Measurements from ENCODE around the gene CBLC. TPM values are rescaled to one million over a fixed set of nuclear protein-coding genes. Genes with fewer than 3 reads are reported as not detected.

The CBLC gene
- total RNA-seq, 1 donor from 2014 or later: not detected

GRCh38 chr19:44814517-44814916, 36.8 kb downstream of the CBLC start:
- Mint-ChIP-seq H3K27me3 (ENCODE audit: low read depth) (peaks cover 4% of the 10 kb centered on the region), H3K36me3 (ENCODE audit: low read depth) (peaks cover 11% of the 10 kb centered on the region), H3K9me3 (ENCODE audit: low read depth) (no peaks in the 10 kb centered on the region), H3K27ac (ENCODE audit: unreplicated experiment) (no peak overlapping the region), H3K4me3 (ENCODE audit: unreplicated experiment) (no peak overlapping the region), H3K4me1 (ENCODE audit: low read depth) (peaks cover 11% of the 10 kb centered on the region)
- no peak for DNase-seq (ENCODE audit: low spot score)
- no peak for TF ChIP-seq CTCF (IDR thresholded peaks at IDR 0.05)

GRCh38 chr19:44816301-44816700, 38.6 kb downstream of the CBLC start:
- Mint-ChIP-seq H3K9me3 (ENCODE audit: low read depth) (no peaks in the 10 kb centered on the region), H3K27me3 (ENCODE audit: low read depth) (peaks cover 4% of the 10 kb centered on the region), H3K4me1 (ENCODE audit: low read depth) (no peaks in the 10 kb centered on the region), H3K27ac (ENCODE audit: unreplicated experiment) (no peak overlapping the region), H3K36me3 (ENCODE audit: low read depth) (peaks cover 11% of the 10 kb centered on the region), H3K4me3 (ENCODE audit: unreplicated experiment) (no peak overlapping the region)
- no peak for TF ChIP-seq CTCF (IDR thresholded peaks at IDR 0.05)
- DNase-seq (ENCODE audit: low spot score): no peak

GRCh38 chr19:44817725-44818465, 40.2 kb downstream of the CBLC start:
- Mint-ChIP-seq H3K4me3 (ENCODE audit: unreplicated experiment) (no peak overlapping the region), H3K27me3 (ENCODE audit: low read depth) (peaks cover 10% of the 10 kb centered on the region), H3K27ac (ENCODE audit: unreplicated experiment) (no peak overlapping the region), H3K9me3 (ENCODE audit: low read depth) (no peaks in the 10 kb centered on the region), H3K4me1 (ENCODE audit: low read depth) (peaks cover 9% of the 10 kb centered on the region), H3K36me3 (ENCODE audit: low read depth) (peaks cover 9% of the 10 kb centered on the region)
- DNase-seq (ENCODE audit: low spot score): no peak
- no peak for TF ChIP-seq CTCF (IDR thresholded peaks at IDR 0.05)

GRCh38 chr19:44818466-44819031, 40.9 kb downstream of the CBLC start:
- Mint-ChIP-seq H3K27me3 (ENCODE audit: low read depth) (peaks cover 10% of the 10 kb centered on the region), H3K9me3 (ENCODE audit: low read depth) (no peaks in the 10 kb centered on the region), H3K36me3 (ENCODE audit: low read depth) (peaks cover 9% of the 10 kb centered on the region), H3K4me1 (ENCODE audit: low read depth) (peaks cover 14% of the 10 kb centered on the region), H3K27ac (ENCODE audit: unreplicated experiment) (no peak overlapping the region), H3K4me3 (ENCODE audit: unreplicated experiment) (no peak overlapping the region)
- no peak for TF ChIP-seq CTCF (IDR thresholded peaks at IDR 0.05)
- DNase-seq (ENCODE audit: low spot score): no peak

DNA sequence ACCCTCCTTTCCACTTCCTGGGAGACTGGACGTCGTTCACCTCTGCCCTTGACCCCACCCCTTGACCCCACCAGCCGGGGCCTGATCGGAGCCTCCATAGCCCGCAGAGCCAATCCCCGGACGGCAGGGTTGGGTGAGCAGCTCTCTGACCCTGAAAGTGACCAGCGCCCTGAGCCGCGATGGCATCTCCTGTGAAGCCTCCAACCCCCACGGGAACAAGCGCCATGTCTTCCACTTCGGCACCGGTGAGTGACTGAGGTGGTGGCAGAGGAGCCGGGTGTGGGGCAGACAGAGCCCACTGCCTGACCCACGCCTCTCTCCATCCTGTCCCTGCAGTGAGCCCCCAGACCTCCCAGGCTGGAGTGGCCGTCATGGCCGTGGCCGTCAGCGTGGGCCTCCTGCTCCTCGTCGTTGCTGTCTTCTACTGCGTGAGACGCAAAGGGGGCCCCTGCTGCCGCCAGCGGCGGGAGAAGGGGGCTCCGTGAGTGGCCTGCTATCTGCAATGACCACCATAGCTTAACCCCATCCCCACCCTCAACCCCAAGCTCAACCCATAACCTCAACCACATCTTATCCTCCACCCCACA, 41.6 kb downstream of the CBLC start:
- TF ChIP-seq CTCF (IDR thresholded peaks at IDR 0.05): no peak
- no peak for DNase-seq (ENCODE audit: low spot score)
- Mint-ChIP-seq H3K4me1 (ENCODE audit: low read depth) (peaks cover 14% of the 10 kb centered on the region), H3K4me3 (ENCODE audit: unreplicated experiment) (no peak overlapping the region), H3K27ac (ENCODE audit: unreplicated experiment) (no peak overlapping the region), H3K27me3 (ENCODE audit: low read depth) (peaks cover 10% of the 10 kb centered on the region), H3K36me3 (ENCODE audit: low read depth) (peaks cover 1% of the 10 kb centered on the region), H3K9me3 (ENCODE audit: low read depth) (no peaks in the 10 kb centered on the region)
